COLO829 (cell line): ENCODE results near the gene NPY2R.

ENCODE experiments used
- DNase-seq: peaks from one replicate; pipeline ENCODE4 v3.0.0; 2012; ENCODE audit warnings: low spot score

NPY2R gene, protein sequence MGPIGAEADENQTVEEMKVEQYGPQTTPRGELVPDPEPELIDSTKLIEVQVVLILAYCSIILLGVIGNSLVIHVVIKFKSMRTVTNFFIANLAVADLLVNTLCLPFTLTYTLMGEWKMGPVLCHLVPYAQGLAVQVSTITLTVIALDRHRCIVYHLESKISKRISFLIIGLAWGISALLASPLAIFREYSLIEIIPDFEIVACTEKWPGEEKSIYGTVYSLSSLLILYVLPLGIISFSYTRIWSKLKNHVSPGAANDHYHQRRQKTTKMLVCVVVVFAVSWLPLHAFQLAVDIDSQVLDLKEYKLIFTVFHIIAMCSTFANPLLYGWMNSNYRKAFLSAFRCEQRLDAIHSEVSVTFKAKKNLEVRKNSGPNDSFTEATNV

GRCh38 chr4:155208258-155209054 is at the start of gene NPY2R:
Gene NPY2R, plus strand, starts transcription at chr4:155208636. Its CDS starts 5,304 bp downstream, at chr4:155213940.
- no peak for DNase-seq

- DNase-seq, result no peak
These were observed 47.1 kb upstream of the NPY2R start for GRCh38 chr4:155161357-155161756.

- DNase-seq, result no peak
These were observed 43.7 kb upstream of the NPY2R start for GRCh38 chr4:155164718-155165117.

GRCh38 chr4:155170569-155170968 is 37.9 kb upstream of the NPY2R start:
- no peak for DNase-seq

- DNase-seq, result no peak
These were observed 35.1 kb upstream of the NPY2R start for GRCh38 chr4:155173371-155173770.

GRCh38 chr4:155174668-155175067 is 33.8 kb upstream of the NPY2R start:
- no peak for DNase-seq

GRCh38 chr4:155179216-155179615 is 29.2 kb upstream of the NPY2R start:
- DNase-seq, result no peak

- DNase-seq, result no peak
These were observed 21.5 kb upstream of the NPY2R start for GRCh38 chr4:155186972-155187371.

DNA sequence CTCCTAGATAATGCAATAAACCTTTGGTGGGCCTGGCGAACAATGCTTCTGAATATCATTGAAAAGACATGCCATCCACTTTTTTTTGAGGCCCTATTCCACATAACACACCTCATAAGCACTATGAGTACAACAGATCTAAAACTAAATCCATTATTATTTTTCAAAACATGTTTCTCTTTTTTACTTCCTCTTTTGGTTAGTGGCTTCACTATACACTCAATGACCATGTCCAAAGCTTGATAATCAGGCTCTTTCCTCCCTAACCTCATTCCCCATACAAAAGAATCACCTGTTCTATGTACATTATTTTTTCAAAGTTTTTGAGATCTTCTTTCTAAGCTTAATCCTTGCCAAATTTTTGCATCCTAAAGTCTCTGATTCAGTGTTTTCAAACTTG is 20.4 kb upstream of the NPY2R start:
- DNase-seq, result no peak

- no peak for DNase-seq
These were observed 18.3 kb upstream of the NPY2R start for GRCh38 chr4:155190099-155190498.

DNA sequence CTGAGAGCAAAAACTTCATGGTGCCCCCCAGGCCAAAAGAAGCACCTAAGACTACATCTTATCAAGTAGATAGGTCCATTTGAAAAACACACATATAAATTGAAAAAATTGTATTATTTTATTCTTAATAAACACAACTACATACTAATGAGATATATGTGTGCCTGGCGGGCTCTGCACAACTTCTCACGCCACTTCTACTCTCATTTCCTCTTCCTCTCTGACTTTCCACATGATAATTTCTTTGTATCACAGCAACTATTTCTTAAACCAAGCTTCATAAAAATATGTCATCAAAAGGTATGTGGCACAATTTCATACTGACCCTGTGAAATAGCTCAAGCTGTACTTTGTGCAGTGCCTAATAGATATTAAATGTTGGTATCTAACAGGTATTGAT is 10.7 kb upstream of the NPY2R start:
- DNase-seq, result no peak

GRCh38 chr4:155207534-155208257 is 740 bp upstream of the NPY2R start:
- DNase-seq, result no peak

- no peak for DNase-seq
These were observed 11.6 kb downstream of the NPY2R start for GRCh38 chr4:155220025-155220424.

DNA sequence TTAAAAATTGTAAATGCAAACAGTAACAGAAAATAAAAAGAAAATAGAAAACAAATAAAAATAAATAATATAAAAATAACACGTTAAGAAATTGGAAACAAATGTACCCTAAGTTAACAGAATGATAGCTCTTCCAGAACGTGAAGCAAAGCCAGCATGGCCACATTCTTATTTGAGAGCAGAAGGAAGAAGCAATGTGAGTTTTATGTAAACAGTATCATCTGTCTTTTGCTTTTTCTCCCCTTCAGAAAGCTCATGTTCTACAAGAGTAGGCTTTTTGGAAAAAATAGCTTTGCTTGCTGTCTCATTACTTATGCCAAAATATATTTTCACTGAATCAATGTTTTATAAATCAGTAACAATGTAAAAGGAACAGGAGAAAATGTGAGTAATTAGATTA is 18.7 kb downstream of the NPY2R start:
- no peak for DNase-seq

- no peak for DNase-seq
These were observed 20.3 kb downstream of the NPY2R start for GRCh38 chr4:155228713-155229112.

DNA sequence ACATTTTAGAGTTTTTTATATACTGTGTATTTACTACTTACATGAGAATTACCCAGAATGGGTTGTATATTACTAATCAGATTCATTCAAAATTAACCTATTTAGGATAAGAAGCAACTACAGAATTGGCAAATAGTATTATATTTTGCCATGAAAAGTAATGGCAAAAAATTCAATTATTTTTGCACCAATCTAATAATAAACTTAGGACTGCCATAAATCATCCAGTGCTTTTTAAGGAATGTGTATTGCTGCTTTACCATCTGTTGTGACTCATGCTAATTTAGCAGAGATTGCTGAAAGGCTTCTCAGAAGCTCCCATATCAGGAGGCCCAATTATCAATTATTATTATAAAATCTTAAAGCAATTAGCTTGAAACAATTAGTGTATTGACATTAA is 24.0 kb downstream of the NPY2R start:
- DNase-seq, result no peak

GRCh38 chr4:155234206-155234605 is 25.8 kb downstream of the NPY2R start:
- DNase-seq, result no peak

DNA sequence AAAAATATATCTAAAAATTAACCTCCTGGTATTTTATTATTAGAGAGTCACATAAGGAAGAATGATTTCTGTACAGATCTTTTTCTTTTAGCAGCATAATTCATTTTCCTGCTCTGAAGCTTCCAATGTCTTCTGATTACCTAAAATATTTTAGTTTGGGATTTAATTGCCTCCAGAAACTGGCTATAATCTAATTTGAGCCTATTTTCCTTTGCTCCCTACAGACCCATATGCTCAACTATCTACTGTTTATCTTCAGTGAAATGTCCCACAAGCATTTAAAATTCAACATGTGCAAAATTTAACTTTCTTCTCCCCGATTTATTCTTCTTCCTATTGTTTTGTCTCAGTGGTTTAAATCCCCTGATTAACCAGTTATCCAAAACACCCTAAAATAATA is 29.1 kb downstream of the NPY2R start:
- DNase-seq, result no peak

DNA sequence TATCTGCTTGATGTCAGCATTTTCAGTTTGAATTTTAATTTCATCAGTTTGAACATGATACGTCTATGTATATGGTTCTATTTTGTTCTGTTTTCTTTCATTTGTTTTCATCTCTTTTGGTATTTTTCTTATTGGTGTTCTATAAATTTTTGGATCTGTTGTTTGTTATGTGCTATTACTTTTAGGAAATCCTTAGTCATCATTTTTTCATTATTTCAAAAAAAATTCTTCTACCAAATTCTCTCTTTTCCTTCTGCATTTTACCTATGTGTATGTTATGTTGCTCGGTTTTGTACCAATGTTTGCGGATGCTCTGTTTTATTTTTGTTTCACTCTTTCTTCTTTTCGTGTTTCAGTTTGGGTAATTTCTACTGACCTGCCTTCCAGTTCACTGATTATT is 32.8 kb downstream of the NPY2R start:
- DNase-seq, result no peak

- no peak for DNase-seq
These were observed 33.2 kb downstream of the NPY2R start for GRCh38 chr4:155241664-155242063.

- DNase-seq, result no peak
These were observed 36.7 kb downstream of the NPY2R start for GRCh38 chr4:155245105-155245504.

DNA sequence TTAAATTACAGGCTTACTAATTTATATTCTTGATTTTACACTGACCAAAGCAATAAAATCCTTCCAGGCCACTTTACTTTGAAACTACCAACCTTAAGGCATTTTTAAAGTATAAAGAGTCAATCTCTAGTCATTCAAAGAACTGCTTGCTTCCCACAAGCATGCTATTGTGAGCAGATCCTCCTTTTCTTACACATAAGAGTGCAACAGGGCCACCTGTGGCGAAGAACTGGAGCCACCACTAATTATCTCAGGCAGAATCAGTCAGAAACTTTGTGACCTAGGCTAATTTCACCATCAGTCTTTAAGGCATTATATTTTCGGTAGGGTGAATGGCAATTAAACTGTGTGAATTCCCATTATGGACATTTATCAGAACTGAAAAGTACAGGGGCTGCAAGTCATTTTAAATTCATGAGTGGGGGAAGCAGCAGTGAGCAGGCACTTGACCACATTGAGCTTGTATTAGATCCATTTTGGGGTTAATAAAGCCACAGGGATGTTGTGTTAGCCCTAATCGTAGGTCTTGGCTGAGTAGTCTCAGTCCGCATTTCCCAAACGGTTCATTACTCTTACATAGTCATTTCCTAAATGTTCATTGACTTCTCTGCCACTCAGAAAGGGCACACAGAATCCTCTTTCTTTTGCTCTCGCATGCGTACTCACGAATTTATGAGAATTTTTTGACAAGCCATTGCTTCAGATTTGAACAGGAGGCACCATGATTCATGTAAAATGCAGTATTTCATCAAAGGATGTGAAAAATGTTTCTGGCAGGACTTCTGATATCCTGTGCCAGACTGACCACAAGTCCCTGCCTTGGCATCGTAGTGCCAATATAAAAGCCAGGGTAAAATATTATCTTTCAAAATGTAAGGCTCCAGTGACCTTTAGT is 39.8 kb downstream of the NPY2R start:
- DNase-seq, result peak; percentile 13
